ENCODE results near the gene PTPRD.

The PTPRD gene

DNA sequence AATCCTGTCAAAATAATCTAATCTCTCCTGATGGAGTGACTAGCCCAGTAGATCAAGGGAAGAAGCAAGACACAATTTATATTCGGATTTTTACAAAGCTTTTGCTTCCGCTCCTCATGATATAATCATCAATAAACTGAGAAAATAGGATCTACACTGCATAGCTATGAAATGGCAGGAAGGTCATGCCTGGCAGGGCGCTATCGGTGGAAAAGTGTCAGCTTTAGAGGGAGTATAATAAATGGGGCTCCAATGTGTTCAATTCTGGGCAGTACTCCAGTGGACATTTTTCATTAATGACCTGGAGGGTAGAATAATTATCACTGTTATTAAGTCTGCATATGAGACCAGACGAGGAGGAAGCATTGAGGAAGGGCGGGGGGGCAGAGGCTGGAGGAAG lies 1799.9 kb downstream of the PTPRD start:
- Mint-ChIP-seq H3K27ac (no peak overlapping the region), H3K4me3 (no peak overlapping the region), H3K9me3 (peaks cover 3% of the 10 kb centered on the region), H3K36me3 (no peaks in the 10 kb centered on the region), H3K4me1 (no peaks in the 10 kb centered on the region), H3K27me3 (no peaks in the 10 kb centered on the region)
- ATAC-seq = no peak

DNA sequence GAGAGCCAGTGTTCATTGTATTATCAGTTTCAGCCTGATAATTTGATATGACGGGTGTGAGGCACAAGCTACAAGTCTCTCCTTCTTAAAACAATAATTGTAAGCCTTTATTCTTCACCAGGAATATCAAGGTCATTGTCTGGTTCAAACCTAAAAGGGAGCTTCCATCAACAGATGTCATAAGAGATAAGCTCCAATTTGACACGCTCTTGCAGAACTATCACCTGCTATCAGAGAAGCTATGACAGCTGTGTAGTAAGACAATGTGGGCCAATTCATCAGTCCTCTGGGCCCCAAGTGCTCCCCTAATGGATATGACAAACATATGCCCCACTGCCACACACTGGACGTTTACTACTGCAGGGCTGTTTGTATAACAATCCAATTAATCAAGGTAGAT lies 1803.1 kb downstream of the PTPRD start:
- Mint-ChIP-seq H3K27ac (no peak overlapping the region), H3K9me3 (peaks cover 3% of the 10 kb centered on the region), H3K36me3 (no peaks in the 10 kb centered on the region), H3K27me3 (no peaks in the 10 kb centered on the region), H3K4me3 (no peak overlapping the region), H3K4me1 (no peaks in the 10 kb centered on the region)
- ATAC-seq = peak; percentile 36

DNA sequence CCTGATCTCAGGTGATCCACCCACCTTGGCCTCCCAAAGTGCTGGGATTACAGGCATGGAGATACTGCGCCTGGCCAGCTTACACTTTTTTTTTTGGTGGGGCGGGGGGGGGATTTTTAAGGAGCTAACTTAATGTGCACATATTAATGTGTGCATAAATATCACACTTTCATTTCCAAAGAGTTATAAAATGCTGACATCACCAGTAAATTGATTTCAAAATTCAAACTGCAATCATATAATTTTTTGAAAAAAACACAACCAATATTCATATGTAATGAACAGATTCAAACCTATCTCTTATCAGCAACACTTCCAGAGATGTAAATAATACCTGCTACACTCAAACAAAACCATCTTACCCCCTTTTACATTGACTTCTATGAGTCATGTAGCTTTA lies 1806.7 kb downstream of the PTPRD start:
- H3K27ac Mint-ChIP-seq = no peak overlapping the region
- no peaks in the 10 kb centered on the region for H3K36me3 Mint-ChIP-seq
- no peaks in the 10 kb centered on the region for H3K4me1 Mint-ChIP-seq
- H3K4me3 Mint-ChIP-seq = no peak overlapping the region
- H3K27me3 Mint-ChIP-seq = no peaks in the 10 kb centered on the region
- no peaks in the 10 kb centered on the region for H3K9me3 Mint-ChIP-seq
- ATAC-seq = no peak

DNA sequence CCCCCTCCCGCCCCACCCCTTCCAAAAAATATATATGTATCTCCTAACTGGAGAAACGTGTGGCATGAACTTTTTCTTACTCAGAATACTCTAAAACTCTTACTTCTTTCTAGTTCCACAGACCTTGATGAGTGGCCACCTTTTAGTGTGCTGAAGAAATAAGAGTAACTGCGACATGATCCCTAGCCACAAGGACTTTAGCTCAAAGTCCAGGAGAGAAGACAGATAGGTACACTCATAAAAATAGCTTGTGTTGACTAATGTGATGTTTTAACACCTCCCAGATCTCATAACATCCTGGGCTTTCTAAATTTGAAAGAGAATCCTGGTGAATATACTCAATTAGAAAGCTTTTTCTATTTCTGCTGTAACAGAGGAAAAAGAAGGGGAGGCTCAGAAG lies 1808.2 kb downstream of the PTPRD start:
- no peaks in the 10 kb centered on the region for H3K9me3 Mint-ChIP-seq
- no peaks in the 10 kb centered on the region for H3K36me3 Mint-ChIP-seq
- H3K4me1 Mint-ChIP-seq = no peaks in the 10 kb centered on the region
- H3K27me3 Mint-ChIP-seq = no peaks in the 10 kb centered on the region
- no peak overlapping the region for H3K4me3 Mint-ChIP-seq
- H3K27ac Mint-ChIP-seq = no peak overlapping the region
- ATAC-seq = no peak

DNA sequence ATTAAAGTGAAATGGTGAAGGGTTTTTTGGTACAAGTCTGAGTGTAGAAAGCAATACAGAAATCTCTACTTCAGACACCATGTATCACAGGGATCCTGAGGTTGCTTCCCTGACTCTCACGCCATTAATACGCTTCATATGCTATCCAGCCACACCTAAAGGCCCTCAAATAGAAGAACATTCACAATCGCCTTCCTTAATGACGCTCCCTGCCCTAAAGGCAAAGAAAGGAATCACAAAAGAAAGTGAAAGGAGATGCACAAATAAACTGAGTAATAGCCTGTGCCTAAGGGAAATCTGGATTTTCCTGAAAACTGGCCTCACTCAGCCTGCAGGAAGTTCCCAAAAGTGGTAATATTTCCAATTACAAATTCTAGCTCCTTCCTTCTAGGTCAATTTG lies 1810.6 kb downstream of the PTPRD start:
- Mint-ChIP-seq H3K9me3 (no peaks in the 10 kb centered on the region), H3K36me3 (no peaks in the 10 kb centered on the region), H3K27me3 (no peaks in the 10 kb centered on the region), H3K4me1 (no peaks in the 10 kb centered on the region), H3K4me3 (no peak overlapping the region), H3K27ac (no peak overlapping the region)
- ATAC-seq = no peak

DNA sequence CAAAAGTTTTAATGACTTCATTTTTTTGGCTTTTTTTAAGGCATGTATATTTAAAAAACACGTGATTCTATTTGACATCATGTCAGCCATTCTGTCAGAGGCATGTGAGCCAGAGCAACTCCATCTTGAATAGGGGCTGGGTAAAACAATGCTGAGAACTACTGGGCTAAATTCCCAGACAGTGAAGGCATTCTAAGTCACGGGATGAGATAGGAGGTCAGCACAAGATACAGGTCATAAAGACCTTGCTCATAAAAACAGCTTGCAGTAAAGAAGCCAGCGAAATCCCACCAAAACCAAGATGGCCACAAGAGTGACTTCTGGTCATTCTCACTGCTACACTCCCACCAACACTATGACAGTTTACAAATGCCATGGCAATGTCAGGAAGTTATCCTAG lies 1812.6 kb downstream of the PTPRD start:
- H3K27me3 Mint-ChIP-seq = no peaks in the 10 kb centered on the region
- no peak overlapping the region for H3K4me3 Mint-ChIP-seq
- H3K36me3 Mint-ChIP-seq = no peaks in the 10 kb centered on the region
- no peaks in the 10 kb centered on the region for H3K4me1 Mint-ChIP-seq
- ATAC-seq = no peak
- H3K27ac Mint-ChIP-seq = no peak overlapping the region
- no peaks in the 10 kb centered on the region for H3K9me3 Mint-ChIP-seq

DNA sequence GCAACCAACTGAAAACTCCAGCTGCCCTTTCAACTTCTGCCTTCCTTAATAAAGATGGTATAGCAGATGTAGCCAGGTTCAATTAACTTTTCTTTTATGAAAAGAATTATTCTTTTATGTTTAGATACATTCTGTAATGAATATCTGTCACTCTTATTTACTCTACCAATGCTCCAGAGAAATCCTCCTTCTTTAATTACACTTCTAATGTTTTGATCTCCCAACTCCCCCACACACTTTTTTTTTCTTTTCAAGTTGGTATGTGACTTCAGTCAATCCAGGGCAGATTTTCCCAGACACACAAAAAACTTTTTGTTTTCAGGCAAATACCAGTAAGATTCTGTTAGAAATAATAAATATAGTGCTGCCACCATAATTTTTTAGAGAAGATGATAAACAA lies 1813.2 kb downstream of the PTPRD start:
- H3K4me3 Mint-ChIP-seq = no peak overlapping the region
- no peaks in the 10 kb centered on the region for H3K4me1 Mint-ChIP-seq
- H3K36me3 Mint-ChIP-seq = no peaks in the 10 kb centered on the region
- H3K27me3 Mint-ChIP-seq = no peaks in the 10 kb centered on the region
- no peak for ATAC-seq
- H3K27ac Mint-ChIP-seq = no peak overlapping the region
- H3K9me3 Mint-ChIP-seq = no peaks in the 10 kb centered on the region

DNA sequence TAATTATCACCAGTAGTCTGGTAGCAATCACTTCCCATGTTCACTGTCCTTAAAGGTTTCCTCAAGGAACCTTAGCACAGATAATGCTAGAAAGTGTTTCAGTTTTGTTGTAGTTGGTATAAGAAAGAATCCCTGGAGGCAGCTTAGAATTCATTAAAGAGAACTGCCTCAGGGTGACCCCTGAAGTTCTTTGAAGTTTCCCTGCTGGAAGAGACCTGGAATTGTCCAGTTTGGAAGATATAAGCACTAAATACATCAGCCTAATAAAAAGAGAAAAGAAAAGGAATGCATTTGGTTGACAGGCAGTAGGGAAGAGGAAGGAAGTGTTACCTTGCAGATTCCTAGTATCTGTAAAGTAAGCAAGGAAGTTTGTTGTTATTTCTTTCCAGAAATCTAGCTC lies 1813.6 kb downstream of the PTPRD start:
- H3K4me1 Mint-ChIP-seq = no peaks in the 10 kb centered on the region
- no peaks in the 10 kb centered on the region for H3K27me3 Mint-ChIP-seq
- no peak overlapping the region for H3K4me3 Mint-ChIP-seq
- no peak for ATAC-seq
- no peaks in the 10 kb centered on the region for H3K36me3 Mint-ChIP-seq
- no peaks in the 10 kb centered on the region for H3K9me3 Mint-ChIP-seq
- no peak overlapping the region for H3K27ac Mint-ChIP-seq

DNA sequence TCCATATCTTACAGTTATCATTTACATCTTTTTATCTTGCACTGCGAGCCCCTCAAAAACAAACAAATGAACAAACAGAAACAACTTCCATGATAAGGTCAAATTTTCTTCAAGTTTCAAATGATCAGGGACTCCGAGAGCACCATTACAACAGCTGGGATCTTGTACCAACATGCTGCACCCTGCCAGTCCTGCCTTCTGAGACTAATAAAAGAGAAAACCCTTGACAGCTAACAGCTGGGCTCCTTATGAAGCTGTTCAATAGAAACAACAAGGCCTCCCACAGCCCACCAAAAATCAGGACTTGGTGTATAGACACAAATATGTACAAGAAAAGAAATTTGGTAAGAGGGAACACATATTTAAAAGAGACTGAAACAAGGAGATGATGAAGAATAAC lies 1828.0 kb downstream of the PTPRD start:
- no peaks in the 10 kb centered on the region for H3K4me1 Mint-ChIP-seq
- no peaks in the 10 kb centered on the region for H3K27me3 Mint-ChIP-seq
- no peaks in the 10 kb centered on the region for H3K9me3 Mint-ChIP-seq
- H3K4me3 Mint-ChIP-seq = no peak overlapping the region
- H3K27ac Mint-ChIP-seq = no peak overlapping the region
- no peaks in the 10 kb centered on the region for H3K36me3 Mint-ChIP-seq
- no peak for ATAC-seq

DNA sequence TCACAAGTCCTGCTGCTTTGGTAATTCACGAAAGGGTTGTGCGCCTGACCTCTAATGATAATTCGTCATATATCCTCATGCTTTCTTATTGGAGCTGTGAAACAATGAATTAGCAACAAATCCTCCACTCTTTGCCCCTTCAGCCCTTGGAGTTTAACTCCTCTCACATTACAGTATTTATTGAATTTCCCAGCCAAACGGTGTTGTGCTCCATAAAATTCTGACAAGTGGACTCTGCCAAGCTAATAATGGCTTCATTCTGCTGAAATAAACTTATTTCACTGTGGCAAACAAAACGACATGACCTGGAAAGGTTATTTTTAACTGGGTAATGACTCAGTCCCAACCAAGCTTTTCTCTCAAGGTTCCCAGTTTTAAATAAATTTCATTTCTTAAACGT lies 1828.9 kb downstream of the PTPRD start:
- Mint-ChIP-seq H3K36me3 (no peaks in the 10 kb centered on the region), H3K4me3 (no peak overlapping the region), H3K9me3 (no peaks in the 10 kb centered on the region), H3K27me3 (no peaks in the 10 kb centered on the region), H3K4me1 (no peaks in the 10 kb centered on the region), H3K27ac (no peak overlapping the region)
- no peak for ATAC-seq

DNA sequence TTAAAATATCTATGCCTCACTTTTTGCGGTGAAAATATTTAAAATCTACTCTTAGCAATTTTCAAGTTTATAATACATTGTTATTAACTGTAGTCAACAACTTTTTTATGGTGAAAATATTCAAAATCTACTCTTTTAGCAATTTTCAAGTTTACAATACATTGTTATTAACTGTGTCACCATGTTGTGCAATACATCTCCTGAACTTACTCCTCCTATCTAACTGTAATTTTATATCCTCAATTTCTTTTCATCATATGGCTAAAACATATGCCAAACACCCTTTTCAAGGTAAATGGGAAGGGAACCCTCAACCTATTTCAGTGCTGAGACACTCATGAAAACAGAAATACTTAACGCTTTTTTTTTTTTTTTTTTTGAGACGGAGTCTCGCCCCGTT lies 1830.6 kb downstream of the PTPRD start:
- Mint-ChIP-seq H3K27ac (no peak overlapping the region), H3K27me3 (no peaks in the 10 kb centered on the region), H3K36me3 (no peaks in the 10 kb centered on the region), H3K4me3 (no peak overlapping the region), H3K9me3 (no peaks in the 10 kb centered on the region), H3K4me1 (no peaks in the 10 kb centered on the region)
- ATAC-seq = no peak

DNA sequence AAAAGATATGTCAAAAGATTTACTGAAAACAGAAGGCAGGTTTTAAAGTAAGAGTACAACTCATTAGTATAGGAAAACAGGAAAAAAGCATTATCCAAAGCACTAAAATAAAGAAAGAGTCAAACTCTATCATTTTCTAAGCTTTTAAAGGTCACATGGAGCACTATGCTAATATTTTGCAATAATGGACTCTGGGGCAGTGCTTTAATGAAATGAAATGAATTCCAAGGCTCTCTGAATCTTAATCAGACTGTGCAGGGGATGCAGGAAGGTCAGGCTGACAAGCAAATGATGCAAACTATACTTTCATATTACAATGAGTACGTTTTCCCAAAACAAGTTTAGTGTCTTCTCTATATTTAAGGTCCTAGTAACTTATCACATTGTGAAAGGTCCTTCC lies 1831.3 kb downstream of the PTPRD start:
- H3K27me3 Mint-ChIP-seq = no peaks in the 10 kb centered on the region
- no peaks in the 10 kb centered on the region for H3K9me3 Mint-ChIP-seq
- no peak for ATAC-seq
- H3K27ac Mint-ChIP-seq = no peak overlapping the region
- H3K4me3 Mint-ChIP-seq = no peak overlapping the region
- no peaks in the 10 kb centered on the region for H3K36me3 Mint-ChIP-seq
- no peaks in the 10 kb centered on the region for H3K4me1 Mint-ChIP-seq

DNA sequence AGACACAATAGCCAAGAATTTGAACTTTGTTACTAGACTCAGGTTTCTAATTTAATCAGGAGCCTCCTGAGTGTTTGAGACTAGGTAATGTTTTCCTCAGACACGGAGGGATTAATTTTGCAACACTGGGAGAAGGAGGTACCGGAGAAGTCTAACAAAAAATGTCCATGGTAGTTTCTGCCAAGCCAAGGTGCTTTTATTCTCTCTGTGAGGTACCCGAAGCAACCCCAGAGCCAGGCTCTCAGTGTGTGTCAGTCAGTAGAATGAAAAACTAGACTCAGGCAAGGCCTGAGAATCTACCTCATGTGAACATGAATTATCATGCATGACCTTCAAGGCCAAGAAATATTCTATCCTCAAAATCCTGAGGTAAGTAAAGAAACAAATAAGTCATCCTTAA lies 1832.4 kb downstream of the PTPRD start:
- H3K27ac Mint-ChIP-seq = no peak overlapping the region

DNA sequence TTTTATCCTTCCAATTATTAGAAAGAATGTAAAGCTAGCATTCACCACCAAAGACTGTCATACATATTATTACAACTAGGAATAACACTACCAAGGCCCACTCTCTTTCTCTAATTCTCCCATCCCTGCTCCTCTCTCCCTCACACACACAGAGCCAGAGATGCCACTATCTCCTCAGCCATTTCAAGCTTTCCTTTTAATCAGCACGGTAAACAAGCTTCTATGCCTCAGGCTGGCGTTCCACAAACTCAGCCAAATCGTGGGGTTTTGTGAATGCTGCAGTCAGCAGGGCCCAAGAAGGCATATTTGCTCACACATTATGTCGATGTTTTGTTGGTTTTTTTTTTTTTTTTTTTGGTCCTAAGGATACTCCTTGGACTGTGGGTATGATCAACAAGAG lies 1833.3 kb downstream of the PTPRD start:
- Mint-ChIP-seq H3K4me3 (no peak overlapping the region), H3K27me3 (no peaks in the 10 kb centered on the region), H3K4me1 (no peaks in the 10 kb centered on the region), H3K27ac (no peak overlapping the region), H3K9me3 (no peaks in the 10 kb centered on the region), H3K36me3 (no peaks in the 10 kb centered on the region)
- ATAC-seq = no peak

More for the DNA sequence above, 1832.4 kb downstream of the PTPRD start:
- no peak overlapping the region for H3K4me3 Mint-ChIP-seq
- no peaks in the 10 kb centered on the region for H3K36me3 Mint-ChIP-seq
- no peaks in the 10 kb centered on the region for H3K9me3 Mint-ChIP-seq
- ATAC-seq = no peak
- no peaks in the 10 kb centered on the region for H3K4me1 Mint-ChIP-seq
- H3K27me3 Mint-ChIP-seq = no peaks in the 10 kb centered on the region

DNA sequence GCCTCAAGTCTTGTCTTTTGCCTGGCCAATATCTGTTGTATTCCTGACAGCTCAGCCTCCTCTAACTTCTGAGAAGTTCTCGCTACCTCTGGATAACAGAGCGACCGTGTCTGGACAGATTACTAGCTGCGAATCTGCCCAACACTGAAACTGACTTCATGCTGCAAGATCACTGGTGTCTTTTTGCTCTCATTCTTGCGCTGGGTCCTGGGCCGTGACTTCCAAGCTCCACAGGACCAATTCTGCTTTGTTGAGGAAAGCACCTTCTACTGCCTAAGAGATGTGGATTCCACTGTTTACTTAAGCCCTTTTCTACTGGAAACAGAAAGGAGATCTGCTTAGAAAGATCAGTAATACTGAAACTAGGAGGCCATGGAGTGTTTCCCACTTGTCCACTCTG lies 1834.4 kb downstream of the PTPRD start:
- no peaks in the 10 kb centered on the region for H3K9me3 Mint-ChIP-seq

DNA sequence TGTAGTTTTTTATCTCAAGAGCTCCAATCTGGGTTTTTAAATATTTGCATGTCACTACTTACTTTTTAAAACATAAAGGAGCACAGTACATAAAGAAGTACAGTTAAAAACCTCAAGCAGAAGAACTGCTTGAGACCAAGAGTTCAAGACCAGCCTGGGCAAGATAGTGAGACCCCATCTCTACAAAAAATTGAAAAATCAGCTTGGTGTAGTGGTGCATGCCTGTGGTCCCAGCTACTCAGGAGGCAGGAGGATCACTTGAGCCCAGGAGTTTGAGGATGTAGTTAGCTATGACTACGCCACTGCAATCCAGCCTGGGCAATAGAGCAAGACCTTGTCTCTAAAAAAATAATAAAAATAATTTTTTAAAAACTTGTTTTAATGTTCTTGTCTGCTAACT lies 1840.5 kb downstream of the PTPRD start:
- peaks cover 2% of the 10 kb centered on the region for H3K9me3 Mint-ChIP-seq
- H3K36me3 Mint-ChIP-seq = no peaks in the 10 kb centered on the region
- H3K27me3 Mint-ChIP-seq = no peaks in the 10 kb centered on the region
- no peak overlapping the region for H3K4me3 Mint-ChIP-seq
- no peak for ATAC-seq
- H3K4me1 Mint-ChIP-seq = no peaks in the 10 kb centered on the region
- no peak overlapping the region for H3K27ac Mint-ChIP-seq

More for the DNA sequence above, 1834.4 kb downstream of the PTPRD start:
- H3K4me3 Mint-ChIP-seq = no peak overlapping the region
- H3K4me1 Mint-ChIP-seq = no peaks in the 10 kb centered on the region
- H3K27me3 Mint-ChIP-seq = no peaks in the 10 kb centered on the region
- H3K36me3 Mint-ChIP-seq = no peaks in the 10 kb centered on the region
- no peak for ATAC-seq
- no peak overlapping the region for H3K27ac Mint-ChIP-seq

DNA sequence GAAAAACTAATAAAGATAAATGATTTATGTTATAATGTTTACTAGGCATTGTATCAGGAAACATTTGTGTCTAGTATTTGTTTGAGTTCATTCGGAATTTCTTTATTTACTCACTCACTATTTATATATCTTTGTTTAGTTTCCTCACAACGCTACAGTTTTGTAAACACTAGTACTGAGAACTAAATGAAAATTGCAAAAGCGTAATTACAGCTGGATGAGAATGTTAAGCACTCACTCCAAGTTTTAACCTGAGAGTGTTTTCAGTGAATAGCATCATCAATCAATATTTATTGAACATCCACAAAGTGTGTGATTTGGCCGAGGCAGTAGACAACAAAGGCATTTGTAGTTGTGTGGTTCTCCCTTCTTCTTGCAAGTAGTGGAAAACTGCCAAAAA lies 1843.6 kb downstream of the PTPRD start:
- ATAC-seq = no peak
- H3K9me3 Mint-ChIP-seq = peaks cover 2% of the 10 kb centered on the region
- H3K4me1 Mint-ChIP-seq = no peaks in the 10 kb centered on the region
- H3K36me3 Mint-ChIP-seq = no peaks in the 10 kb centered on the region
- no peak overlapping the region for H3K27ac Mint-ChIP-seq
- H3K4me3 Mint-ChIP-seq = no peak overlapping the region
- no peaks in the 10 kb centered on the region for H3K27me3 Mint-ChIP-seq
